Hepatocyte (in vitro differentiated cells): ENCODE data around the gene OLFM2. TPM values are rescaled to one million over a fixed set of nuclear protein-coding genes. Genes with fewer than 3 reads are reported as not detected.

ENCODE experiments used
- DNase-seq: peaks from one replicate; pipeline ENCODE4 v3.0.0-alpha.2; 2016; ENCODE audit warnings: low spot score
- H2AFZ ChIP-seq: fragments of 200-600 bp; sonication (generic); 2 replicates; pipeline ENCODE4 v1.6.0; 2016; ENCODE audit warnings: antibody characterized with exemption, mild to moderate bottlenecking
- H3K27ac ChIP-seq: fragments of 200-600 bp; sonication (generic); 2 replicates; pipeline ENCODE4 v1.5.1; 2016; ENCODE audit warnings: mild to moderate bottlenecking
- H3K27me3 ChIP-seq: fragments of 200-600 bp; sonication (generic); 2 replicates; pipeline ENCODE4 v1.6.1; 2016
- H3K36me3 ChIP-seq: fragments of 200-600 bp; sonication (generic); replicated peaks from 2 replicates; pipeline ENCODE4 v1.5.1; 2016; ENCODE audit warnings: low read depth; ENCODE audit not compliant: insufficient read depth
- H3K4me1 ChIP-seq: fragments of 200-600 bp; sonication (generic); 2 replicates; pipeline ENCODE4 v1.5.1; 2016; ENCODE audit warnings: mild to moderate bottlenecking, moderate library complexity; ENCODE audit not compliant: insufficient read depth
- H3K4me2 ChIP-seq: fragments of 200-600 bp; sonication (generic); 2 replicates; pipeline ENCODE4 v1.6.0; 2016
- H3K4me3 ChIP-seq: fragments of 200-600 bp; sonication (generic); 2 replicates; pipeline ENCODE4 v1.5.1; 2016; ENCODE audit warnings: mild to moderate bottlenecking
- H3K79me2 ChIP-seq: fragments of 200-600 bp; sonication (generic); 2 replicates; pipeline ENCODE4 v1.6.0; 2017; ENCODE audit warnings: mild to moderate bottlenecking
- H3K9me2 ChIP-seq: fragments of 200-600 bp; sonication (generic); replicated peaks from 2 replicates; pipeline ENCODE4 v1.6.0; 2017; ENCODE audit warnings: mild to moderate bottlenecking; ENCODE audit not compliant: insufficient read depth
- H3K9me3 ChIP-seq: fragments of 200-600 bp; sonication (generic); 2 replicates; pipeline ENCODE4 v1.5.1; 2016; ENCODE audit warnings: low read depth, mild to moderate bottlenecking
- H4K20me1 ChIP-seq: fragments of 200-600 bp; sonication (generic); 2 replicates; pipeline ENCODE4 v1.6.0; 2016; ENCODE audit warnings: mild to moderate bottlenecking; ENCODE audit not compliant: insufficient read depth, poor library complexity, severe bottlenecking
- EZH2 ChIP-seq: fragments of 200-600 bp; sonication (generic); IDR thresholded peaks from 2 replicates; pipeline ENCODE4 v1.6.1; 2016; ENCODE audit warnings: antibody characterized with exemption, mild to moderate bottlenecking, borderline replicate concordance
- EZH2phosphoT487 ChIP-seq: fragments of 200-600 bp; sonication (generic); IDR thresholded peaks from one replicate; pipeline ENCODE4 v1.6.1; 2018; ENCODE audit warnings: antibody characterized with exemption, mild to moderate bottlenecking, low read depth, moderate library complexity; ENCODE audit not compliant: unreplicated experiment, severe bottlenecking
- WGBS: methylation state at CpG from one replicate; pipeline ENCODE4 v1.1.6; 2016; ENCODE audit warnings: low lambda C conversion rate; ENCODE audit errors: missing lambda C conversion rate; 5-methylcytosine and 5-hydroxymethylcytosine counted together
- polyA plus RNA-seq: library from polyadenylated mRNA; unstranded; fragments of >200 nt; fragmentation: Nextera tagmentation; extraction: Ambion mirVana; gene quantifications from 2 replicates; pipeline ENCODE4 v1.2.1, GENCODE V29; 2016
- total RNA-seq: library from RNA; depleted of rRNA; stranded (reverse); fragments of >200 nt; gene quantifications from 2 replicates; pipeline ENCODE4 v1.2.3, GENCODE V29; 2014
- TF ChIP-seq, protein P1 (sequence below): fragments of 200-600 bp; sonication (generic); IDR thresholded peaks from 2 replicates; pipeline ENCODE4 v1.5.1; 2016; ENCODE audit warnings: antibody characterized with exemption, mild to moderate bottlenecking; ENCODE audit not compliant: poor library complexity

Gene OLFM2
- total and polyA plus RNA-seq, 2 experiments from 2014 or later: 33.1 to 36.5 TPM

DNA sequence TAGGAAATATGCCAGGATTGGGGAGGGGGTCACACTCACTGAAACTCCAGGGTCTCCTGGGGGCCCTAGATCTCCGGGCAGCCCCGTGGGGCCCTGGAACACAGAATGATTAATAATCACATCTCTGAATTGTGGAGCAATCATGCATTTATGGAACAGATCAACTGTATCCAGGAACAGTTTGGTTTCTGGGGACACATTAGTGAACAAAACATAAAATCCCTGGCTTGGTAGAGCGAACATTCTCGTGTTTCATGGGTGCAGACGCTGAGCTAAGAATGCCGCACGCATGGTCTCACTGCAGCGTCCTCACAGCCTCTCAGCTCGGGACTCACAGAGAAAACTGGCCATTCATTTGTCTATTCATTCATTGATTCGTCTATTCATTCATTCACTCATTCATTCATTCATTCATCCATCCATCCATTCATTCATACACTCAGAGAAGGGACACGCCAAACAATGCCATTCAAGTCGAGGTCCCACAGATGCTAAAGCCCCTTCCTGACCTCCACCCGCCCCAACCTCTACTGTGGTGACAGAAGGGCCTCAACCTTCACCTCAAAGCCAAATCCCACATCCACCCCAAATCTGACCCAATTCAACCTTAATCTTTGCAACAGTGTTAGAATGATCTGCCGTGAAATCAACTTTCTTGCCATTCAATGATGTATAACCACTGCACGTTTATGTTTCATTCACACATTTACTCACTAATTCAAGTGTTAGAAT lies 35.0 kb upstream of the OLFM2 start:
- H3K36me3 ChIP-seq: no peaks in the 10 kb centered on the region
- 82% methylated on average over 15 of the region's 15 CpGs for WGBS
- H3K9me2 ChIP-seq: no peaks in the 10 kb centered on the region
- no peak for TF ChIP-seq EZH2
- TF ChIP-seq, protein P1, sequence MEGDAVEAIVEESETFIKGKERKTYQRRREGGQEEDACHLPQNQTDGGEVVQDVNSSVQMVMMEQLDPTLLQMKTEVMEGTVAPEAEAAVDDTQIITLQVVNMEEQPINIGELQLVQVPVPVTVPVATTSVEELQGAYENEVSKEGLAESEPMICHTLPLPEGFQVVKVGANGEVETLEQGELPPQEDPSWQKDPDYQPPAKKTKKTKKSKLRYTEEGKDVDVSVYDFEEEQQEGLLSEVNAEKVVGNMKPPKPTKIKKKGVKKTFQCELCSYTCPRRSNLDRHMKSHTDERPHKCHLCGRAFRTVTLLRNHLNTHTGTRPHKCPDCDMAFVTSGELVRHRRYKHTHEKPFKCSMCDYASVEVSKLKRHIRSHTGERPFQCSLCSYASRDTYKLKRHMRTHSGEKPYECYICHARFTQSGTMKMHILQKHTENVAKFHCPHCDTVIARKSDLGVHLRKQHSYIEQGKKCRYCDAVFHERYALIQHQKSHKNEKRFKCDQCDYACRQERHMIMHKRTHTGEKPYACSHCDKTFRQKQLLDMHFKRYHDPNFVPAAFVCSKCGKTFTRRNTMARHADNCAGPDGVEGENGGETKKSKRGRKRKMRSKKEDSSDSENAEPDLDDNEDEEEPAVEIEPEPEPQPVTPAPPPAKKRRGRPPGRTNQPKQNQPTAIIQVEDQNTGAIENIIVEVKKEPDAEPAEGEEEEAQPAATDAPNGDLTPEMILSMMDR: no peak
- TF ChIP-seq EZH2phosphoT487: no peak
- no peak overlapping the region for H3K4me2 ChIP-seq
- H3K79me2 ChIP-seq: no peaks in the 10 kb centered on the region
- H3K9me3 ChIP-seq: no peaks in the 10 kb centered on the region
- H3K27ac ChIP-seq: no peak overlapping the region
- H2AFZ ChIP-seq: no peak overlapping the region
- no peak for DNase-seq
- H3K4me1 ChIP-seq: no peaks in the 10 kb centered on the region
- peaks cover 27% of the 10 kb centered on the region for H3K27me3 ChIP-seq
- no peaks in the 10 kb centered on the region for H4K20me1 ChIP-seq
- H3K4me3 ChIP-seq: no peak overlapping the region

GRCh38 chr19:9970481-9970880 lies 34.2 kb upstream of the OLFM2 start:
- WGBS: 96% methylated on average over 5 of the region's 8 CpGs
- Histone ChIP-seq H3K36me3 (no peaks in the 10 kb centered on the region), H3K4me2 (no peak overlapping the region), H3K27me3 (peaks cover 35% of the 10 kb centered on the region), H3K27ac (no peak overlapping the region), H3K4me3 (no peak overlapping the region), H3K79me2 (no peaks in the 10 kb centered on the region), H2AFZ (no peak overlapping the region), H3K9me2 (no peaks in the 10 kb centered on the region), H3K9me3 (no peaks in the 10 kb centered on the region), H4K20me1 (no peaks in the 10 kb centered on the region), H3K4me1 (no peaks in the 10 kb centered on the region)
- no peak for TF ChIP-seq EZH2
- TF ChIP-seq, protein P1: no peak
- no peak for TF ChIP-seq EZH2phosphoT487
- DNase-seq: no peak

- no peak overlapping the region for H3K4me3 ChIP-seq
- H4K20me1 ChIP-seq: no peaks in the 10 kb centered on the region
- H3K27me3 ChIP-seq: peaks cover 41% of the 10 kb centered on the region
- no peaks in the 10 kb centered on the region for H3K9me2 ChIP-seq
- no peak for DNase-seq
- H3K27ac ChIP-seq: no peak overlapping the region
- H3K36me3 ChIP-seq: no peaks in the 10 kb centered on the region
- 87% methylated on average over 2 of the region's 2 CpGs for WGBS
- no peaks in the 10 kb centered on the region for H3K79me2 ChIP-seq
- H3K9me3 ChIP-seq: no peaks in the 10 kb centered on the region
- H2AFZ ChIP-seq: no peak overlapping the region
- H3K4me2 ChIP-seq: no peak overlapping the region
- no peaks in the 10 kb centered on the region for H3K4me1 ChIP-seq
- TF ChIP-seq EZH2: no peak
- TF ChIP-seq, protein P1: no peak
- no peak for TF ChIP-seq EZH2phosphoT487
These were observed 33.3 kb upstream of the OLFM2 start for GRCh38 chr19:9969688-9969975.
